ENCODE data around the gene TEAD3. TPM values are rescaled to one million over a fixed set of nuclear protein-coding genes. Genes with fewer than 3 reads are reported as not detected.
"Not testable (repeated sequence)": the region's sequence is repeated elsewhere in the genome, so short reads cannot be mapped to it uniquely, and the experiment has no call there.

TEAD3 gene
- total RNA-seq, 1 experiment from 2014 or later, result 27.0 TPM

GRCh38 chr6:35516712-35517111, 19.8 kb upstream of the TEAD3 start:
- Histone ChIP-seq H3K79me1 (ENCODE audit: insufficient read depth, low read depth, low read length, poor library complexity, severe bottlenecking) (no peaks in the 10 kb centered on the region), H3K27ac (ENCODE audit: insufficient read length, low read depth, low read length) (no peak overlapping the region), H3K18ac (ENCODE audit: insufficient read length, low read depth, low read length) (no peak overlapping the region), H3K14ac (ENCODE audit: insufficient read depth, low read length) (no peak overlapping the region; the same call in 1 of the 2 replicates), H3T11ph (ENCODE audit: low read length) (no peak overlapping the region), H2BK15ac (ENCODE audit: low read depth, low read length) (no peak overlapping the region), H3K4ac (ENCODE audit: low read depth, low read length) (no peak overlapping the region), H2BK12ac (ENCODE audit: insufficient read length, low read depth, low read length) (no peak overlapping the region), H3K23me2 (ENCODE audit: insufficient read length, low read depth, low read length, poor library complexity, severe bottlenecking) (peaks cover under 1% of the 10 kb centered on the region), H4K8ac (replicated peaks; ENCODE audit: insufficient read length, low read depth, low read length) (no peak overlapping the region), H4K5ac (ENCODE audit: insufficient read length, low read depth, low read length) (no peak overlapping the region), H2BK120ac (ENCODE audit: low read depth, low read length, poor library complexity, severe bottlenecking) (no peak overlapping the region), H3K9ac (ENCODE audit: extremely low read depth, insufficient read length, low read length) (no peak overlapping the region), H2AFZ (ENCODE audit: low read length) (no peak overlapping the region), H2BK20ac (ENCODE audit: low read depth, low read length, poor library complexity, severe bottlenecking) (no peak overlapping the region), H3K27me3 (ENCODE audit: insufficient read depth, low read length) (no peaks in the 10 kb centered on the region), H2AK5ac (ENCODE audit: insufficient read length, low read length) (no peak overlapping the region), H3K79me2 (ENCODE audit: insufficient read depth, low read length) (no peaks in the 10 kb centered on the region), H3K9me3 (ENCODE audit: control insufficient read depth, low read depth, low read length) (no peaks in the 10 kb centered on the region), H2BK5ac (ENCODE audit: insufficient read length, low read length) (no peak overlapping the region), H3K4me2 (ENCODE audit: insufficient read depth, insufficient read length, low read length) (no peak overlapping the region), H3K56ac (ENCODE audit: insufficient read length, low read depth, low read length) (no peak overlapping the region), H4K91ac (ENCODE audit: insufficient read length, low read depth, low read length) (no peak overlapping the region), H4K20me1 (ENCODE audit: control insufficient read depth, insufficient read depth, insufficient read length) (no peaks in the 10 kb centered on the region), H3K23ac (ENCODE audit: insufficient read length, low read depth, low read length) (no peak overlapping the region), H3K4me1 (ENCODE audit: insufficient read depth, low read length) (no peaks in the 10 kb centered on the region)
- H3K27me3 Mint-ChIP-seq (ENCODE audit: low read depth), result no peaks in the 10 kb centered on the region; the same call in none of the 2 replicates
- no CpG with 5 or more reads among the region's 6 CpGs for WGBS (ENCODE audit: extremely low coverage, insufficient read length, low lambda C conversion rate)
- H3K27ac Mint-ChIP-seq, result no peak overlapping the region
- H3K36me3 Mint-ChIP-seq (ENCODE audit: insufficient read depth in 1 of 3, low read depth in 3 of 3), result no peaks in the 10 kb centered on the region
- peaks cover 11 to 18% of the 10 kb centered on the region in 2 experiments for H3K4me1 Mint-ChIP-seq
- no peak overlapping the region for H3K4me3 Mint-ChIP-seq
- TF ChIP-seq, protein P1, sequence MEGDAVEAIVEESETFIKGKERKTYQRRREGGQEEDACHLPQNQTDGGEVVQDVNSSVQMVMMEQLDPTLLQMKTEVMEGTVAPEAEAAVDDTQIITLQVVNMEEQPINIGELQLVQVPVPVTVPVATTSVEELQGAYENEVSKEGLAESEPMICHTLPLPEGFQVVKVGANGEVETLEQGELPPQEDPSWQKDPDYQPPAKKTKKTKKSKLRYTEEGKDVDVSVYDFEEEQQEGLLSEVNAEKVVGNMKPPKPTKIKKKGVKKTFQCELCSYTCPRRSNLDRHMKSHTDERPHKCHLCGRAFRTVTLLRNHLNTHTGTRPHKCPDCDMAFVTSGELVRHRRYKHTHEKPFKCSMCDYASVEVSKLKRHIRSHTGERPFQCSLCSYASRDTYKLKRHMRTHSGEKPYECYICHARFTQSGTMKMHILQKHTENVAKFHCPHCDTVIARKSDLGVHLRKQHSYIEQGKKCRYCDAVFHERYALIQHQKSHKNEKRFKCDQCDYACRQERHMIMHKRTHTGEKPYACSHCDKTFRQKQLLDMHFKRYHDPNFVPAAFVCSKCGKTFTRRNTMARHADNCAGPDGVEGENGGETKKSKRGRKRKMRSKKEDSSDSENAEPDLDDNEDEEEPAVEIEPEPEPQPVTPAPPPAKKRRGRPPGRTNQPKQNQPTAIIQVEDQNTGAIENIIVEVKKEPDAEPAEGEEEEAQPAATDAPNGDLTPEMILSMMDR (conservative IDR thresholded peaks at IDR 0.05), result no peak
- H3K9me3 Mint-ChIP-seq, result peaks cover 0 to 2% of the 10 kb centered on the region in 2 experiments; a peak in 1 of 5 replicates
- no peak for DNase-seq

DNA sequence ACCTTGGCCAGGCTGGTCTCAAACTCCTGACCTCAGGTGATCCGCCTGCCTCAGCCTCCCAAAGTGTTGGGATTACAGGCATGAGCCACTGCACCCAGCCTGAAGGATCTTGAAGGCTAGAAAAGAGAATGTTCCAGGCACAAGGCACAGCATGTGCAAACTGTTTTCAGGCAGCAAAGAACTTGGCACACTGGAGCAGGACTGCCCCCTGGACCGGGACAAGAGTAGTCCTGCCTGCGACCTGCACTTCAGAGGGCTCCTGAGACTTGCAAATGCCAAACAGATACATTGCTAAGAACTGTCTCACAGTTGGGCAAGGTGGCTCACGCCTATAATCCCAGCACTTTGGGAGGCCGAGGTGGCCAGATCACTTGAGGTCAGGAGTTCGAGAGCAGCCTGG, 19.1 kb upstream of the TEAD3 start:
- not testable (repeated sequence) for H3K79me2 ChIP-seq (ENCODE audit: insufficient read depth, low read length); H2BK12ac ChIP-seq (ENCODE audit: insufficient read length, low read depth, low read length); H3K79me1 ChIP-seq (ENCODE audit: insufficient read depth, low read depth, low read length, poor library complexity, severe bottlenecking); H2BK20ac ChIP-seq (ENCODE audit: low read depth, low read length, poor library complexity, severe bottlenecking); H4K8ac ChIP-seq (replicated peaks; ENCODE audit: insufficient read length, low read depth, low read length); H3K4me2 ChIP-seq (ENCODE audit: insufficient read depth, insufficient read length, low read length); H4K5ac ChIP-seq (ENCODE audit: insufficient read length, low read depth, low read length); H2AFZ ChIP-seq (ENCODE audit: low read length); H3K14ac ChIP-seq (ENCODE audit: insufficient read depth, low read length); H3K9me3 Mint-ChIP-seq; H3K9me3 ChIP-seq (ENCODE audit: control insufficient read depth, low read depth, low read length); H3T11ph ChIP-seq (ENCODE audit: low read length); H3K27ac ChIP-seq (ENCODE audit: insufficient read length, low read depth, low read length); H2BK15ac ChIP-seq (ENCODE audit: low read depth, low read length); H4K91ac ChIP-seq (ENCODE audit: insufficient read length, low read depth, low read length); H2BK120ac ChIP-seq (ENCODE audit: low read depth, low read length, poor library complexity, severe bottlenecking); H3K27ac Mint-ChIP-seq; H3K9ac ChIP-seq (ENCODE audit: extremely low read depth, insufficient read length, low read length); H3K23ac ChIP-seq (ENCODE audit: insufficient read length, low read depth, low read length); H3K56ac ChIP-seq (ENCODE audit: insufficient read length, low read depth, low read length); H3K4me1 ChIP-seq (ENCODE audit: insufficient read depth, low read length); H2AK5ac ChIP-seq (ENCODE audit: insufficient read length, low read length); H3K4ac ChIP-seq (ENCODE audit: low read depth, low read length); H3K4me3 Mint-ChIP-seq; H4K20me1 ChIP-seq (ENCODE audit: control insufficient read depth, insufficient read depth, insufficient read length); H3K36me3 Mint-ChIP-seq (ENCODE audit: insufficient read depth in 1 of 3, low read depth in 3 of 3); H2BK5ac ChIP-seq (ENCODE audit: insufficient read length, low read length); H3K18ac ChIP-seq (ENCODE audit: insufficient read length, low read depth, low read length); H3K23me2 ChIP-seq (ENCODE audit: insufficient read length, low read depth, low read length, poor library complexity, severe bottlenecking); H3K27me3 Mint-ChIP-seq (ENCODE audit: low read depth); H3K27me3 ChIP-seq (ENCODE audit: insufficient read depth, low read length)
- H3K4me1 Mint-ChIP-seq, result peaks cover 11 to 24% of the 10 kb centered on the region in 2 experiments
- WGBS (ENCODE audit: extremely low coverage, insufficient read length, low lambda C conversion rate), result no CpG with 5 or more reads among the region's 6 CpGs
- peak; percentile 46 for DNase-seq
